SK-N-MC (cell line): ENCODE measurements around the gene GPM6B.

ENCODE experiments used
- EZH2 ChIP-seq: fragments of 200-600 bp; sonication (generic); IDR thresholded peaks from one replicate; pipeline ENCODE4 v1.6.1; 2017; ENCODE audit warnings: antibody characterized with exemption
- POLR2AphosphoS5 ChIP-seq: IDR thresholded peaks from 2 replicates; pipeline ENCODE4 v1.6.1; 2012; ENCODE audit warnings: mild to moderate bottlenecking, low read depth, low read length, borderline replicate concordance

GRCh38 chrX:13863324-13863723, 46.4 kb upstream of the GPM6B start:
- TF ChIP-seq EZH2: no peak
- TF ChIP-seq POLR2AphosphoS5: no peak
